ENCODE data around the gene LMAN1L.
A peak's percentile ranks its signal among the peaks of the same experiment; 100 is the strongest.

DNA sequence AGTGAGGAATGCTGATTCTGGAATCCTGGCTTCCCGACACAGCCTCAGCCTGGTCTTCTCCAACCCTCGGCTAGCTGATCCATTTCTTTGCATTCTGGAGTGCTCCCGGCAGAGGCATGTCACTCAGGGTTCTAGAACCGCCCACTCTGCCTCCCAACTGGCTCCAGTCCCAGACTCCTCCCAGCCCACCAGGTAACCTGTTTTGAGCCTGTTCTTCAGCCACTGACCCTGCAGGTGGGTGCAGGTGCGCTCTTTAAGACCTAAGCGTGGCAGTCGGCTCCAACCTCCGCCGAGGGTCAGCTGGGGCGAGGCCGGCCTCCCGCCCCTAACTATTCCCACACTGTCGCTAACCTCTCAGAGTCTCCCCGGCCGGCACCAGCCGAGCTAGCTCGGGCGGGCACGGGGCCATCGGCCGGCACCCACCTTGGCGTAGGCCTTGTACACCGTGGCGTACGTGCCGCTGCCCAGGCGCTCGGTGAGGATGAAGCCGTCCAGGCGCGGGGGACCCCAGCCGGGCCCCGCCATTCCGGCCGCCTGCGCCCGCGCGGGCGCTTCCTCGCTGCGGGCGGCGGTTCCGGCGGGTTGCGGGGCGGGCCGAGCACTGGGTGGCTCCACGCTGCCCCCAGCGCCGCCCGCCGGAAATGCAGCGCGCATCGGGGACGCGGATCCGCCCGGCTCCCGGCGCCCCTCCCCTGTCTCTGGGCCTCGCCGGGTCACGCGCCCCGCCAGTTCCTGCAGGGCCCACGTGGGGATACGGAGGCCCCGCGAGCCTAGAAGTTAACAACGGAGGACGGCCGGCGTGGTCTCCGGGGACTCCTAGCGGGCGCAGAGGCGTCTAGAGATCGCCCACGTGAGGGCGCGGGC, 30.2 kb downstream of the LMAN1L start, which contains the start of gene ULK3:
- peak; percentile 76 for TF ChIP-seq POLR2A (IDR thresholded peaks at IDR 0.05)
- TF ChIP-seq, protein P1, sequence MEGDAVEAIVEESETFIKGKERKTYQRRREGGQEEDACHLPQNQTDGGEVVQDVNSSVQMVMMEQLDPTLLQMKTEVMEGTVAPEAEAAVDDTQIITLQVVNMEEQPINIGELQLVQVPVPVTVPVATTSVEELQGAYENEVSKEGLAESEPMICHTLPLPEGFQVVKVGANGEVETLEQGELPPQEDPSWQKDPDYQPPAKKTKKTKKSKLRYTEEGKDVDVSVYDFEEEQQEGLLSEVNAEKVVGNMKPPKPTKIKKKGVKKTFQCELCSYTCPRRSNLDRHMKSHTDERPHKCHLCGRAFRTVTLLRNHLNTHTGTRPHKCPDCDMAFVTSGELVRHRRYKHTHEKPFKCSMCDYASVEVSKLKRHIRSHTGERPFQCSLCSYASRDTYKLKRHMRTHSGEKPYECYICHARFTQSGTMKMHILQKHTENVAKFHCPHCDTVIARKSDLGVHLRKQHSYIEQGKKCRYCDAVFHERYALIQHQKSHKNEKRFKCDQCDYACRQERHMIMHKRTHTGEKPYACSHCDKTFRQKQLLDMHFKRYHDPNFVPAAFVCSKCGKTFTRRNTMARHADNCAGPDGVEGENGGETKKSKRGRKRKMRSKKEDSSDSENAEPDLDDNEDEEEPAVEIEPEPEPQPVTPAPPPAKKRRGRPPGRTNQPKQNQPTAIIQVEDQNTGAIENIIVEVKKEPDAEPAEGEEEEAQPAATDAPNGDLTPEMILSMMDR (IDR thresholded peaks at IDR 0.05), result peak; percentile 64 to 92 (median 80)
